ACC112 (cell line): ENCODE data around the gene NOC3L.

Experiments used
- H2AFZ ChIP-seq: fragments of 200-600 bp; sonication (generic); one replicate; pipeline ENCODE4 v1.6.0; 2017; ENCODE audit warnings: antibody characterized with exemption, low read length; ENCODE audit not compliant: unreplicated experiment
- H3K27ac ChIP-seq: fragments of 200-600 bp; sonication (generic); 2 replicates; pipeline ENCODE4 v1.5.1; 2014; ENCODE audit warnings: low read depth, mild to moderate bottlenecking, antibody characterized with exemption, low read length, moderate library complexity
- H3K27me3 ChIP-seq: fragments of 200-600 bp; sonication (generic); 2 replicates; pipeline ENCODE4 v1.6.1; 2014; ENCODE audit warnings: mild to moderate bottlenecking, antibody characterized with exemption, low read length, moderate library complexity, mixed read lengths; ENCODE audit not compliant: insufficient read depth
- H3K36me3 ChIP-seq: fragments of 200-600 bp; sonication (generic); 2 replicates; pipeline ENCODE4 v1.6.1; 2016; ENCODE audit warnings: mild to moderate bottlenecking, antibody characterized with exemption, low read length, moderate library complexity, mixed read lengths; ENCODE audit not compliant: insufficient read depth
- H3K4me1 ChIP-seq: fragments of 200-600 bp; sonication (generic); one replicate; pipeline ENCODE4 v1.6.1; 2016; ENCODE audit warnings: low read length, mixed read lengths; ENCODE audit not compliant: insufficient read depth, unreplicated experiment, control insufficient read depth
- H3K4me3 ChIP-seq: fragments of 200-600 bp; sonication (generic); 2 replicates; pipeline ENCODE4 v1.5.1; 2014; ENCODE audit warnings: mild to moderate bottlenecking, low read depth, low read length
- H3K79me2 ChIP-seq: fragments of 200-600 bp; sonication (generic); one replicate; pipeline ENCODE4 v1.6.0; 2016; ENCODE audit warnings: low read length; ENCODE audit not compliant: control insufficient read depth, unreplicated experiment, insufficient read depth

NOC3L gene

DNA sequence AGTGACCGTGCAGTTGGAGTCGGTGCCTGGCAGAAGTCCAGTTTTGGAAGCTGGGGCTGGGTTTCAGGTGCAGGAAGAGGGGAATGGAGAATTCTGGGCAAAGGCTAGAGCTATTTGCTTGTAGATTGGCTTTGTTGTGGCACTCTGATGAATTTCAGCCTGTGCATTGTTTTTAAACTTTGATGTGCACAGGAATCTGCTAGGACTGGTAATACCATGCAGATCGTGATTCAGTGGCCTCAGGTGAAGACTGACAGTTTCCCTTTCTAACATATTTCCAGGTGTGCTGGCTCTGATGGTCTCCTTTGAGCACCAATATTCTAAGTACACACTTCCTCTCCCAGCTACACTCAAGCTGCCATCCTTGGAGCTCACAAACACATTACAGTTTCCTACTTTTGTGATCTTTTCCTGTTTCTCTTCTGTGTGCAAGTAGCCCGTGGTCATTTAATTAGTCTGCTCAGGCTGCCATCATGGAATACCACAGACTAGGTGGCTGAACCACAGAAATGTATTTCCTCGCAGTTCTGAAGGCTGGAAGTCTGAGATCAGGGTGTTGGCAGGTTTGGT lies 55.6 kb downstream of the NOC3L start:
- peaks cover 11% of the 10 kb centered on the region for H3K4me1 ChIP-seq
- H3K27ac ChIP-seq: no peak overlapping the region
- H2AFZ ChIP-seq: no peak overlapping the region
- no peaks in the 10 kb centered on the region for H3K79me2 ChIP-seq
- 0 out of 2 replicates have a peak, but pooled peaks cover 6% of the 10 kb centered on the region for H3K36me3 ChIP-seq
- no peak overlapping the region for H3K4me3 ChIP-seq
- H3K27me3 ChIP-seq: no peaks in the 10 kb centered on the region

DNA sequence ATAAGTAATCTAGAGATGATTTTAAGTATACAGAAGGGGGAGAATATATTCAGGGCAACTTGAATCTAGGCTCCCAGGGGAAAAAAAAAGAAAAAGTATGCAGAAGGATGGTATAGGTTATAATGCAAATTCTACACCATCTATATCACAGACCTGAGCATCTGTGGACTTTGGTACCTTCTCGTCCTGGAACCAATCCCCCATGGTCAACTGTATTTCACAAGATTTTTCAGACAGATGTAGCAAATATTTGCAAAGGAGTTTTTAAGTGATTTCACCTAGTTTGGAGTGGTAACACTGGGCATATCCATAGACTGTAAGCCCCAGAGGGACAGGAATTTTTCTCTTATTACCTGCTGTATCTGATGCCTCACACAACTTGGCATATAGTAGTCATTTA lies 58.8 kb downstream of the NOC3L start:
- Histone ChIP-seq H3K27me3 (no peaks in the 10 kb centered on the region), H2AFZ (no peak overlapping the region), H3K79me2 (no peaks in the 10 kb centered on the region), H3K27ac (no peak overlapping the region), H3K36me3 (peaks cover 4% of the 10 kb centered on the region; the same call in 1 of the 2 replicates), H3K4me1 (peaks cover 6% of the 10 kb centered on the region), H3K4me3 (no peak overlapping the region)

DNA sequence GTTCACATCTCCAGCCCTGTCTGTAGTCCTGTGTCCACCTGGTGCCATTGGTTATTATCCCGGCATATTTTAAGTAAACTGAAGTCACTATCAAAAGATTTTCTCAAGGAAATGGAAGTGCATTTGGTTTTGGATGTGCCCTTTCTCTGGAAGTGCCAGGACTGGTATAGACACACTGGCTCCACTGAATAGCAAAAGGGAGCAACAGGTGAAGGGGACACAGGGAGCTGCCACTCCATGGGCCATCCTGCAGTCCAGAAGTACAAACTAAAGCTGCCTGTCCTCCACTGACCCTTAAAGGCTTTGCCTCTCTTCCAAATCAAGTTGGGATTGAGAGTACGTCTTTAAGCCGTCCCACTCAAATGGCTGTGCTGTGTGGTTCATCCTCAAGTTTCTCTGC lies 62.7 kb downstream of the NOC3L start:
- Histone ChIP-seq H3K79me2 (no peaks in the 10 kb centered on the region), H3K4me3 (no peak overlapping the region), H2AFZ (no peak overlapping the region), H3K27ac (no peak overlapping the region), H3K4me1 (no peaks in the 10 kb centered on the region), H3K36me3 (peaks cover 4% of the 10 kb centered on the region; the same call in 1 of the 2 replicates), H3K27me3 (no peaks in the 10 kb centered on the region)

DNA sequence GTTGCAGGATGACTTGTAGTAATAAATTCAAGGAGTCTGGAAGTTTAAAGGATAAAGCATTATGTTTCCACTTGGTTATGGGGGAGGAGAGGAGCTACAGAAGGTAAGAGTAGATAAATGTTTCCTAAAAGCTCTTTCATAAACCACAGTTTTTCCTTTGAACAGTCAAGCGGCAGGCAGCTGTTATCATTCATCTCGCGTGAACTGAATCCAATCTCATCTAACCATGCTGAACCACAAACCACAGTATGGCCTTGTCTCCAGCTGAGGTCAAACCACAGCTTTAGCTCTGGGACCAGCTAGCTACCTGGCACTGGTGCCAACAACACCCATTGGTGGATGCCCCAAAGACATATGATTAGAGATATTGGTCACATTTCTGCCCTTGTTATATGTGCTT lies 63.3 kb downstream of the NOC3L start:
- peaks cover 4% of the 10 kb centered on the region; the same call in 1 of the 2 replicates for H3K36me3 ChIP-seq
- H2AFZ ChIP-seq: no peak overlapping the region
- no peaks in the 10 kb centered on the region for H3K79me2 ChIP-seq
- H3K4me3 ChIP-seq: no peak overlapping the region
- no peaks in the 10 kb centered on the region for H3K27me3 ChIP-seq
- no peaks in the 10 kb centered on the region for H3K4me1 ChIP-seq
- H3K27ac ChIP-seq: no peak overlapping the region

DNA sequence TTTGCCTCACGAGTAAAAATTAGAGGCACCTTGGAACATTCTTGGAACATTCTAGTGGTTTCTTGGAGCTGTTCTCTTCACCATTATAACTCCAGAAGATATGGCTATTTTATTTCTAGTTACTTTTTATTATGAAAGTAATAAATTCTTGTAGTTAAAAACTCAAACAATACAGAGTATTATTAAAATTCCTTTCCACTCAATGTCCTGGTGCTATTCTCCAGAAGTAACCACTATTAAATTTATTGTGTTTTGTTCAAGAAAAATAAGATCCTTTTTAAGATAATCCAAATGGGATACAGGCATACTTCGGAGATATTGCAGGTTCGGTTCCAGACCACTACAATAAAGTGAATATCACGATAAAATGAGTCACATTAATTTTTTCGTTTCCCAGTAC lies 68.6 kb downstream of the NOC3L start:
- Histone ChIP-seq H3K79me2 (no peaks in the 10 kb centered on the region), H3K36me3 (no peaks in the 10 kb centered on the region), H3K27me3 (no peaks in the 10 kb centered on the region), H2AFZ (no peak overlapping the region), H3K4me3 (no peak overlapping the region), H3K4me1 (peaks cover 18% of the 10 kb centered on the region), H3K27ac (no peak overlapping the region)

DNA sequence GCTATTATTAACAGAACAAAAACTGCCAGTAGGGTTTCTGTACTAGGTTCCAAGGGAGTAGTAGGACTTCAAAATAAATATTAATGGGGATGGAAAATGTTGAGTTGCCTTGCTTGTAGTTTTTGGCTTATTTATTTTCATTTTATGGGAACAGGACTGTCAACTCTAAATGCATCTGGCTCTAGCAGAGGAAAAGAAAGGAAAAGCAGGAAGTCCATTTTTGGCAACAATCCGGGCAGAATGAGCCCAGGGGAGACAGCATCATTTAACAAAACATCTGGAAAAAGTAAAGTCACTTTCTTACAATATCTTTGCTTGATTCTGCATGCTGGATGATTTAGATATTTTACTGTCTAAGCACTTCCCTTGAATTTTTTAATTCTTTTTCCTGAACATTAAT lies 69.4 kb downstream of the NOC3L start:
- Histone ChIP-seq H3K4me1 (peaks cover 18% of the 10 kb centered on the region), H2AFZ (no peak overlapping the region), H3K36me3 (no peaks in the 10 kb centered on the region), H3K27ac (0 out of 2 replicates have a peak overlapping the region, but pooled peaks have one; percentile 5), H3K4me3 (0 out of 2 replicates have a peak overlapping the region, but pooled peaks have one; percentile 13), H3K79me2 (no peaks in the 10 kb centered on the region), H3K27me3 (no peaks in the 10 kb centered on the region)

DNA sequence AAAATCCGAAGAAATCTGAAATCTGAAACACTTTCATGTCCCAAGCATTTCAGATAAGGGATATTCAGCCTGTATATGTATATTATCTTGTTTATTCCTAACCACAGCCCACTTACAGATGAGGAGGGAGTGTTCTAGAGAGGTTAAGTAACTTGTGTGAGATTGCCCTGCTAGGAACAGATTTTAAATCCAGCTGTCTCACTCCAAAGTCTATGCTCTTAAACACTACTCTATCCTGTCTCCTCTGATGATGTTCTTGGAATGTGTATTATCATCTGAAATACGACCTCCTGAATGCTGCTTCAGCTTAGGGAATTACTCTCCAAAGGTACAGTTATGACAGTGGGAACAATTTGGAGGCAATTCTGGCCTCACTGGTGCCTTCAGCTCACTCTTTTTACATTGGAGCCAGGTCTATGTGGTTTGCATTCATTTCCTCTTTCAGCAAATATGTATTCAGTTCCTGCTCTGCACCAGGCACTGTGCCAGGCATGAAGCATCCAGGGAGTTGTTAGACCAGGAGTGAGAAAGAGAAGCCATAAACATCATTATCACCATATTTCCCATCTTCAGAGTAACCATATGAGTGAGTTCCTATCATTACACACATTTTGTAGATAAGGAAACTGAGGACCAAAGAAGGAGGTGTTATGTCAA lies 70.2 kb downstream of the NOC3L start:
- H3K4me3 ChIP-seq: 0 out of 2 replicates have a peak overlapping the region, but pooled peaks have one; percentile 13
- peaks cover 21% of the 10 kb centered on the region for H3K4me1 ChIP-seq
- H3K79me2 ChIP-seq: no peaks in the 10 kb centered on the region
- peak overlapping the region; percentile 19; the same call in 1 of the 2 replicates for H3K27ac ChIP-seq
- H2AFZ ChIP-seq: no peak overlapping the region
- no peaks in the 10 kb centered on the region for H3K36me3 ChIP-seq
- no peaks in the 10 kb centered on the region for H3K27me3 ChIP-seq

DNA sequence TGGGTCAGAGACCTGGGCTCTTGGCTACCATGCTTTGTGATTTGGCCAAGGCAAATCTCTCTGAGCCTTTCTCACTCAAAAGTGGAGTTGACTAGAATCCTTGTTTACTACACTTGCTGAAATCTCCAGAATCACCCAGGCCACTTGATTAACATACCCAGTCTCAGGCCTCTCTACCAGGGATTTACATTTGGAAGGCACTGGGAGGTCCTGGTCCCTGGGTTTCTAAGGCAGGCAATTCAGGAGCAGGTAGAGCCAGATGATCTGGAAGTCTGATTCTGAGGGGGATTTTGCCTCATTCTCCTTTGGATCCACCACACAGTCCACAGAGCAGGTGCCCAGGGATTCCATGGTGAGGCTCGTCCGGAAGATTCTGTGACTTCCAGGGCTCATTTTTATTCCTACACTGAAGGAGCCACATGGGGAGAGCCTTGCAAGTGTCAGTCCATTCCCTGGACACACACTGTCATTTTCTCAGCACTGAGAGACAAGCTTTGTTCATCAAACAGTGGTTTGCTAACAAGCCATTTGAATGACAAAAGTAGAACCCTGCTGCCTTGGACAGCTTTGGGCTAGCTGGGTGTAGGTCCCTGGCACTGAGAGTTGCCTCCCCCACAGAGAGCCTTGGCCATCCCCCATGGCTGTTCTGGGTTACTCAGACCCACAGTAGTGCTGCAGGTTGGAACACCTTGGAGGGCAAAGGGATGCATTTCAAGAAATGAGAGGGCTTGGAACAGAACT lies 74.2 kb downstream of the NOC3L start:
- Histone ChIP-seq H3K4me3 (no peak overlapping the region), H3K27me3 (no peaks in the 10 kb centered on the region), H3K4me1 (peaks cover 31% of the 10 kb centered on the region), H3K36me3 (peaks cover 10% of the 10 kb centered on the region), H3K27ac (no peak overlapping the region), H2AFZ (no peak overlapping the region), H3K79me2 (no peaks in the 10 kb centered on the region)

DNA sequence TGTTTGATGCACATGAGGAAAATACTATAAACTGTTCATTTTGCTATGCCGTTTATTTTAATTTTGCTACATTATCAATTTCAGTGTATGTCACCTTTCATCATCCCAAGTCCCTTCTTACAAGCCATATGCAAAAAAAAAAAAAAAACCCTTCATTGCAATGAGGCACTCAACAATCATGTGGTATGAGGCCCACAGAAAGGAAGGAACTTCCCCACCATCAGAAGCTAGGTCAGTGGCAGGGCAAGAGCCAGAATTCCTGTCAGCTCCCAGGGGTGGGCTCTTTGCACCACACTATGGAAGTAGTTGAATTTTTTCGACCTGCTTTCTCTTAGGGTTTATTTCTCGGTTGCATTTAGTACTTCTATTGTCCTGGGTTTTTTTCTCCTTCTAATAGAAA lies 75.4 kb downstream of the NOC3L start:
- Histone ChIP-seq H3K79me2 (no peaks in the 10 kb centered on the region), H3K27me3 (no peaks in the 10 kb centered on the region), H3K4me3 (peak overlapping the region; percentile 19; the same call in 1 of the 2 replicates), H2AFZ (no peak overlapping the region), H3K27ac (peak overlapping the region; percentile 33), H3K4me1 (peaks cover 22% of the 10 kb centered on the region), H3K36me3 (peaks cover 10% of the 10 kb centered on the region)

DNA sequence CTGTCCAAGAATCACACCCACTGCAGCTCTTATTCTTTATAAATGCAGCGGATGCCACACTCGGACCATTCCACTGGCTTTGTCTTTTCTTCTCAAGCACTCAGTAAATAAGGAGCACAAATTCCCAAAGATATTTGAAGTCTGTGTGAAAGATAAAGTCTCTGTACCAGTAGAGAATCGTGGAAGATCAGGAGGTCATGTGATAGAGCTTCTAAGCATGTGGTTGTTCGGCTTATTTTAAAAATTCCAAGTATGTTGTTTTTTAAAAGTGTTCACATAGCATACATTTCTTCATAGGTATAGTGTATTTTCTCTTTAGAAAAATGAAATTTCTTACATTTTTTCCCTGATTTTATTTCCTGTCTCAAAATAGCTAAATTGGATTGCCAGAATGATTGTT lies 75.8 kb downstream of the NOC3L start:
- H3K4me3 ChIP-seq: peak overlapping the region; percentile 19; the same call in 1 of the 2 replicates
- peak overlapping the region; percentile 33 for H3K27ac ChIP-seq
- H2AFZ ChIP-seq: peak overlapping the region; percentile 58
- H3K79me2 ChIP-seq: no peaks in the 10 kb centered on the region
- H3K36me3 ChIP-seq: peaks cover 10% of the 10 kb centered on the region
- H3K4me1 ChIP-seq: peaks cover 21% of the 10 kb centered on the region
- H3K27me3 ChIP-seq: no peaks in the 10 kb centered on the region
